Urinary bladder (tissue), 4 donors: ENCODE data around the gene NRXN2. TPM values are rescaled to one million over a fixed set of nuclear protein-coding genes. Genes with fewer than 3 reads are reported as not detected.
"Not testable (repeated sequence)": the region's sequence is repeated elsewhere in the genome, so short reads cannot be mapped to it uniquely, and the experiment has no call there.

Source experiments
- DNase-seq: peaks from one replicate; pipeline ENCODE4 v3.0.0-alpha.2; 2015; ENCODE audit errors: extremely low spot score
- H3K27ac ChIP-seq: one replicate; pipeline ENCODE4 v1.5.1; 2013; ENCODE audit warnings: low read depth, mild to moderate bottlenecking, moderate library complexity
- H3K36me3 ChIP-seq: one replicate; pipeline ENCODE4 v1.6.1; 2013; ENCODE audit warnings: mild to moderate bottlenecking, moderate library complexity; ENCODE audit not compliant: insufficient read depth
- H3K4me1 ChIP-seq: one replicate; pipeline ENCODE4 v1.6.1; 2013; ENCODE audit warnings: mild to moderate bottlenecking, moderate library complexity; ENCODE audit not compliant: insufficient read depth
- H3K4me3 ChIP-seq: one replicate; pipeline ENCODE4 v1.5.1; 2013; ENCODE audit warnings: low read depth, low read length
- WGBS: extraction: QIAGEN DNeasy Blood & Tissue Kit; methylation state at CpG from one replicate; pipeline ENCODE4 v1.1.7; 2013; 5-methylcytosine and 5-hydroxymethylcytosine counted together
- polyA plus RNA-seq: library from polyadenylated mRNA; stranded (reverse); fragments of 200-250 nt; gene quantifications from one replicate; pipeline ENCODE4 v1.2.3, GENCODE V29; 2013
- total RNA-seq: library from RNA; depleted of rRNA; stranded (reverse); fragments of >200 nt; gene quantifications from one replicate; pipeline ENCODE4 v1.2.3, GENCODE V29; 2014
- donor health status: healthy with polysubstance abuse.
- donor health status: healthy.

NRXN2 gene
- total and polyA plus RNA-seq, 2 donors: 11.5 to 30.5 TPM

DNA sequence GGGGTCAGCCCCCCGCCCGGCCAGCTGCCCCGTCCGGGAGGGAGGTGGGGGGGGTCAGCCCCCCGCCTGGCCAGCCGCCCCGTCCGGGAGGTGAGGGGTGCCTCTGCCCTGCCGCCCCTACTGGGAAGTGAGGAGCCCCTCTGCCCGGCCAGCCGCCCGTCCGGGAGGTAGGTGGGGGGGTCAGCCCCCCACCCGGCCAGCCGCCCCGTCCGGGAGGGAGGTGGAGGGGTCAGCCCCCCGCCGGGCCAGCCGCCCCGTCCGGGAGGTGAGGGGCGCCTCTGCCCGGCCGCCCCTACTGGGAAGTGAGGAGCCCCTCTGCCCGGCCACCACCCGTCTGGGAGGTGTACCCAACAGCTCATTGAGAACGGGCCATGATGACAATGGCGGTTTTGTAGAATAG lies 21.0 kb downstream of the NRXN2 start:
- not testable (repeated sequence) for H3K27ac ChIP-seq, H3K36me3 ChIP-seq, H3K4me3 ChIP-seq, DNase-seq, H3K4me1 ChIP-seq
- 86% methylated on average over 25 of the region's 29 CpGs for WGBS

DNA sequence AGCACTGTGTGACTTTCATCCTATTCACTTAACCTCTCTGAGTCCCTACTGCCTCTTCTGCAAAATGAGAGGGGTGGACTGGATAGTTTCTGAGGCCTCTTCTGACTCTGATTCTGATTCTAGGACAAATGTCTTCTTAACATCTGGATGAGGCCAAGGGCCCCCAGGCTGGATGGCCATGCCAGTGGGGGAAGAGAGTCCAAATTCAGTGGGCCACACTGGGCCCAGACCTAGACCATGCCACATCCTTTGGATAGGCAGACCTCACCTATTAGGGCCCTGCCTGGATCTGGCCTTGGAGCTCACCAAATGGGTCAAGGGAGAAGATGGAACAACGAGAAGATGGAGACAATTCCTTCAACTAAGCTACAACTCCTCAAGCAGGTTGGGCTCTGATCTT lies 24.6 kb downstream of the NRXN2 start:
- Histone ChIP-seq H3K4me3 (no peak overlapping the region), H3K27ac (no peak overlapping the region), H3K4me1 (no peaks in the 10 kb centered on the region), H3K36me3 (no peaks in the 10 kb centered on the region)
- WGBS: 86% methylated on average over 1 of the region's 1 CpG
- DNase-seq: no peak

DNA sequence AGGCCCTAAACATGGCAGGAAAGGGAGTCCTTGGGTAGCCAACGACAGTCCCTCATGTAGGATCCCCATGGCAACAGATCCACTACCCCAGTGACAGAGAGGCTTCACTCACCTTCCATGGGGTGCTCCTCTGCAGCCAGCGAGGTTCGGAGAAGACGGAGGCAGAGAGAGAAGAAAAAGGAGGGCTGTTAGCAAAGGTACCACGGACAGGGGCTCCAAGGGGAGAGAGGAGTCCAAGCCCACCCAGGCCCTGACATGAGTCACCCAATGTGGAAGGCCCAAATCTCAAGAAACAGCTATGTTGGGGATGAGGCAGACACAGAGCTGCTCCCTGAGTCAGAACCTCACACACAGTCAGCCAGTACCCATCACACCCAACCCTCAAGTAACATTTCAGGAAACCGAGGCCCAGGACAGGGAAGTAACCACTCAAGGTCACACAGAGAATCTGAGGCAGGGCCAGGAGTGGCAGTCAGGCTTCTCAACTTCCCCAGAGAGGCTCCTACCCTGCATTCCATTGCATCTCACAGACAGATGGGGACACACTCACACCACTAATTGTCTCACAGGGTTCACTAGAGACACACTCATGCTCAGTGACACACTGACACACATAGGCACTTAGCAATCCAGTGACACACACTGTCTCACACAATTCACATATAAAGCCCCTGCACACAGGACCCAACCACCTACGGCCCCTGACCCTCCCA lies 25.2 kb downstream of the NRXN2 start:
- H3K36me3 ChIP-seq: no peaks in the 10 kb centered on the region
- no peaks in the 10 kb centered on the region for H3K4me1 ChIP-seq
- no peak overlapping the region for H3K27ac ChIP-seq
- DNase-seq: no peak
- WGBS: 81% methylated on average over 7 of the region's 7 CpGs
- no peak overlapping the region for H3K4me3 ChIP-seq

DNA sequence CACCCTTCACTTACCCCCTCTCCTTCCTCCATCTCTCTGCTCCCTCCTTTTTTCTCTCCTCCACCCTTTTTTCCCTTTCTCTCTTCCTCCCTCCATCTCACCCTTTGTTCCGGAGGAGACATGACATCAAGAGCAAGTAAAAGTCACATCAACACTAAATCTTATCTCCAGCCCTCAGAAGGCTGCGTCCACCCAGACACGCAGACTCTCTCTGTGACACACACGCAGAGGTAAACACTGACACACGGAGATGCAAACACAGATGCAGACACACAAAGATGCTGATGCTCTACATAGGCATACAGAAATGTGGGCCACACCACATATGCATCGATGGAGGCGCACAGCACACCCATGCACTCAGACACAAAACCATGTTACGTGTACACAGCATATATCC lies 27.0 kb downstream of the NRXN2 start:
- 73% methylated on average over 8 of the region's 8 CpGs for WGBS

DNA sequence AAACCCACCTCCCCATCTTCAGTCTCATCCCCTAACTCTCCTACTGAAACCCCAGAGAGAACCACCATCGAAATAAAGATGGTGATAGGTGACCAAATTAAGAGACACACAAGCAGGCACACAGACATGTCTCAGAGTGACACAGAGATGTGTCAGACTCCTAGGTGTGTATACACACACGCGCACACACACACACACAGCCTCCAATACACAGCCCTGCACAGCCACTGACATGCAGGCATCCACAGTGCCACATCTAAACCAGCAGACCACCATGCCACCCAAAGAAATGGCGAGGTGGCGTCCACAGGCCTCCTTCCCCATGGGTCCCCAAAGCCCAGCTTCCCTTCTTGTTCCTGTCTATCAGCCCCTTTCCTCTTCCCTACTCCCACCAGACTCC lies 27.4 kb downstream of the NRXN2 start:
- H3K27ac ChIP-seq: no peak overlapping the region
- H3K36me3 ChIP-seq: no peaks in the 10 kb centered on the region
- 93% methylated on average over 5 of the region's 5 CpGs for WGBS
- DNase-seq: no peak
- H3K4me1 ChIP-seq: no peaks in the 10 kb centered on the region
- no peak overlapping the region for H3K4me3 ChIP-seq

More for the DNA sequence above, 27.0 kb downstream of the NRXN2 start:
- no peak for DNase-seq
- no peaks in the 10 kb centered on the region for H3K4me1 ChIP-seq
- H3K4me3 ChIP-seq: no peak overlapping the region
- no peak overlapping the region for H3K27ac ChIP-seq
- H3K36me3 ChIP-seq: no peaks in the 10 kb centered on the region

DNA sequence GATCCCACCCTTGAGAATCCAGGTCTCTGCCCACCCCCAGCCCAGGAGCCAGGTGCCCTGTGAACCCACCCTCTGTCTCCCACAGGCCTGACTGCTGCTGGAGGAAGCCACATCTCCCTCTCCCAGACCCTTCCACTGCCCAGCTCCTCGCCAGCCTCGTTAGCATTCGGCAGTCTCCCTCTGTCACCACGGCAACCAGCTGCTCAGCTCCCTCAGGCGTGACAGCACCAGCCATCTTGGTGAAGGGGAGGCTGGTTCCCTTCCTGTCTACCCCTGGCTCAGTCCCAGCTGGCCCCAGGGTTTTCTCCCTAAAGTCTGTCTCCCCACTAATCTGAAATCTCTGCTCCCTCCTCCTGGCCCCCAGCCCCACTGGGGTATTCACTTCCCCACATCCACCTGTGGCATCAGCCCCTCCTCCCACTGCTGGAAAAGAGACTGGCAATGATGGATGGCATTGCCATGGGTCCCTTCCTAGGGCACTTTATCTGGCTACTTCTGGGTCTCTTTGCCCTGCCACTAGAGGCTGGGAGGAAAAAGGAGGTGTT lies 28.1 kb downstream of the NRXN2 start:
- no peak overlapping the region for H3K4me3 ChIP-seq
- no peaks in the 10 kb centered on the region for H3K4me1 ChIP-seq
- H3K27ac ChIP-seq: no peak overlapping the region
- WGBS: 48% methylated on average over 5 of the region's 5 CpGs
- no peak for DNase-seq
- H3K36me3 ChIP-seq: no peaks in the 10 kb centered on the region

DNA sequence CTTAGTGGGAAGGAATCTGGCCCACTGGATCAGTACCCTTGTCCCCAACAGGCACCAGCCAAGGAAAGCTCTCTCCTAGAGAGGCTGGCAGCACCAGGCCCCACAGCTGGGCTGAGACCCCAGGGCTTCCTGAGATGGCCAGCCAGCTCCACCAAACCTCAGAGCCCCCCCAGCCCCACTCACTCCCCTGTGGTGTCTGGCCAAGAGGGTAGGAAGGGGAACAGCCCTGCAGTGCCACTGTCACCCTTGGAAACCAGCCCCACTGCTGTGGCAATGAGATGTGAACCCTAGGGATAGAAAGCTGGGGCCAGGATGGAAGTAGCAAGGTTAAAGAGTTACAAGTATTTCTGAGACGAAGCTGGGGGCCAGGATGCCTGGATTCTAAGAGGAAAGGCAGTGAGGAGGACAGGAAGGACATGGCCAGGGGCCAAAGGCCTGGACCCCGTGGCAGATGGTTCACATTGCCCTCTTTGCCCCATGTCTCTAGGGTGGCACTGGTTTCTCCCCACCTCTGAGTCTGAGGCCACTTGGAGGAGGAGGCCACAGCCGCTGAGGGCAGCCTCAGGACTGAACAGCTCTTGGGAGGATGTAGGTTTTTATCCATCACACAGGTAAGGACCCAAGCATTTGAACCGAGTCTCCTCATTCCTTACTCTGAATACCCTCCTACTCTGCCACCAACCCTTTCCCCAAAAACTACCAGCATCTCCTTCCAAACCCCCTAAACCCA lies 28.8 kb downstream of the NRXN2 start:
- H3K4me3 ChIP-seq: no peak overlapping the region
- no peak overlapping the region for H3K27ac ChIP-seq
- 68% methylated on average over 4 of the region's 4 CpGs for WGBS
- no peaks in the 10 kb centered on the region for H3K36me3 ChIP-seq
- DNase-seq: no peak
- no peaks in the 10 kb centered on the region for H3K4me1 ChIP-seq

DNA sequence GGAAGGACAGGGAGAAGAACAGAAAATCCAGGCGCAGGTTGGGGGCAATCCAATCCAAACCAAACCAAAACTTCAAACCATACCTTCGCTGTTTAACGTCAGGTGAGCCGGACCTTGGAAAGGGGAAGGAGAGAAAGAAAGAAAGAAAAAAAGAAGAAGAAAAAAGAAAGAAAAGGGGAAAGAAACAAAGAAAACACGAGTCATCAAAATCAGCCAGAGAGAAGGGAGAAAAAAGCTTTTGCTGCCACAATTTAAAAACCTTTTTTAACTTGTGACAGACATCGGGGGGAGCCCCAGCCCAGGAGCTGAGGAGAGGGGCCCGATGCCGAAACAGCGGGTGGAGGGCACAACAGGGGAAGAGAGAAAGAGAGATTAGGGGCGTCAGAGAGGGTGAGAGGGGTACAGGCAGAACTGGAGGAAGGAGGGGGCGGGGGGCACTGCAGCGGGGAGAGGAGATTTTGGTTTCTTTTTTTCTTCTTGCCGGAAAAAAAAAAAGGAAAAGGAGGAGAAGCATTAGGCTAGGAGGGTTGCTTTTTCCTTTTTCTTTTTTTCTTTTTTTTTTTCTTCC lies 30.1 kb downstream of the NRXN2 start:
- no peak for DNase-seq
- Histone ChIP-seq H3K27ac (no peak overlapping the region), H3K4me1 (no peaks in the 10 kb centered on the region), H3K4me3 (no peak overlapping the region), H3K36me3 (no peaks in the 10 kb centered on the region)
- WGBS: 27% methylated on average over 13 of the region's 13 CpGs

DNA sequence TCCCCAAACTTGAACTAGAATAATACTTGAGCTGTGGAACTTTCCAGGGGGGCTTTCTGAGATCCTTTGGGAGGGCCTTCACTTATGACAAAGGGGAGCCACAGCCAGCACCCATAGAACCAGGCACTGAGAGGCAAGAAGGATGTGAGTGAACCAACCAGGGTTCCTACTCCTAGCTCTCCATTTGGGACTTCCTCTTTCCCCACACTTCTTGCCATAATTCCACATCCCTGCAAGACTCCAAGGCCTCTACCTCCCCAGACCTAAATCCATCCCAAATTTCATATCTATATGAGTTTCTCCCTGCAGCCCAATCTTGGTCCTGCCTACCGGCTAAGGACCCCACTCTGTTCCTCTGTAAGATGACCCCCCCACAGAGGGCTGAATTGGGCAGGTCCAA lies 31.5 kb downstream of the NRXN2 start:
- Histone ChIP-seq H3K27ac (no peak overlapping the region), H3K36me3 (no peaks in the 10 kb centered on the region), H3K4me1 (no peaks in the 10 kb centered on the region), H3K4me3 (no peak overlapping the region)
- DNase-seq: no peak
- 90% methylated on average over 1 of the region's 1 CpG for WGBS

DNA sequence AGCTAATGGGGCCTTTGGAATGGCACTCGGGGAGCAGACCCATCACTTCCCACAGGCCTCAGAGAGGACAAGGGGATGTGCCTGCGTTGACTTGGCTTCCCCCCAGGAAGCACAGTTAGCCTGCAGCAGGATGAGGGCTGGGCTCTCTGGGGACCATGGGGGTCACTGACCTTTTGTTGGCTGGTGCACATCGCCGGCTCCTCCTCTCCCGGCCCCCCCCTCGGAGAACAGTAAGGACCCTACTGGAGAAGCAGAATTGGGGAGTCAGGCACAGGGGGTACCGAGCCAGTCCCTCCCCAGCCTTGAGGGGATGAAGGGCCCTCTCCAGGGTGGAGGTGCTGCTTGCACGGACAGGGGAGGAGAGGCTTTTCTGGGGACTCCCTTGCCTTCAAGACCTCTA lies 32.8 kb downstream of the NRXN2 start:
- DNase-seq: no peak
- H3K4me1 ChIP-seq: no peaks in the 10 kb centered on the region
- no peak overlapping the region for H3K4me3 ChIP-seq
- H3K36me3 ChIP-seq: no peaks in the 10 kb centered on the region
- WGBS: 71% methylated on average over 8 of the region's 8 CpGs
- H3K27ac ChIP-seq: no peak overlapping the region

DNA sequence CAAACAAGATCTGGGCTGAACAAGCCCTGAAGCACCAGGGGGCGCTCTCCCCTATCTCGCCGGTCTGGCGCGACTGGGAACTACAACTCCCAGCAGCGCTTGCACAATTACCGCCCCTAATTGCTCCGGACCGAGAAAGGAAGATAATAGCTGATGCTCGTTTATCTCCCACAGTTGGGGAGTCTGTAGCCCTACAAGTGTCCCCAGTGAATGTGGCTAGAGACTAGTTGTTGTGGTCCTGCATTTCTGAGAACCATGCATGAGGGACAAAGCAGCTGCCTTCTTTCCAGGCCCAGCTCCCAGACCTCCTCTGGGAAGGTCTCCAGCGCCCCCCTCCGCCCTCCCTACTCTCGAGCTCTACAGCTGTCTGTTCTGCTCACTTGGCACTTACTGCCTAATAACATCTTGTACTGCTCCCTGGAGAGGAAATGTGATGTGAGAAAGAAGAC lies 34.4 kb downstream of the NRXN2 start:
- Histone ChIP-seq H3K36me3 (no peaks in the 10 kb centered on the region), H3K4me1 (no peaks in the 10 kb centered on the region), H3K27ac (no peak overlapping the region), H3K4me3 (peak overlapping the region; percentile 20)
- WGBS: under 1% methylated on average over 13 of the region's 13 CpGs
- peak; percentile 79 for DNase-seq

DNA sequence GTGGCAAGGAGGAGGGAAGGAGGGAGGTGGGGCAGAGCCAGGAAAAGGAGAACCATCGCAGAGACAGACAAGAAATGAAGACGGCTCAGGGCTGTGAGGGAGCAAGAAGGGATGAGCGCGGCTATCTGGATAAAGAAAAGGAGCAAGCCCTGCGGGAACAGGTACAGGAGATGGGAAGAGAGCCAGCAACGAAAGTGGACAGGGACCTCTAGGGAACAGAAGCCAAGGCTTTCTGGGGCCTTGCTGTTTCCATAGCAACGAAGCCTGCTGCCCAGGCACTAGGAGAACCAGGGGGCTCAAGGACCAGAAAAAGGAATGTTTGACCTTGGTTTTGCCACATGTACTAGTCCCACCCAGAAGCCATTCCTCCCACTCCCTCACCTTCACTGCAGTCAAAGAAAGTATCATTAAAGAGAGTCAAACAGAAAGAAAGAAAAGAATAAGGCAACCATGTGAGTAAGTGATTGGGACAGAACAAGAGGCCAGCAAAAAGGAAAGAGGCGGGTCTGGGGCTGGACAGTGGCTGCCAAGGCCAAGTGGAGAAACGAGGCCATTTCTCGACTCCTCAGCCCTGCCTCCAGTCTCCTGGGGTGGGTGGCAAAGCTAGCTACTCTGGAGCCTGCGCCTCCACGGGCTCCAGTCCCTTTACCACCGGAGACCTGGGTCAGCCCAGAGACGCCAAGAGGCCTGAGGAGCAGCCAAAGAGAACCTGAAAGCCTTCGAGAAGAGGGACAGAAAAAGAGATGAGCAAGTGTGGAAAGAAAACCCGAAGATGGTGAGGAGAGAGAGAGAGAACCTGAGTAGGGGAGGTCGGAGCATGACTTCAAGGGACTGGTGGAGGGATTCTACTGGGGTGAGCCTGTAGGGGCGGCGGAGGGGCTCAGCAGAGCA lies 35.1 kb downstream of the NRXN2 start:
- no peaks in the 10 kb centered on the region for H3K36me3 ChIP-seq

DNA sequence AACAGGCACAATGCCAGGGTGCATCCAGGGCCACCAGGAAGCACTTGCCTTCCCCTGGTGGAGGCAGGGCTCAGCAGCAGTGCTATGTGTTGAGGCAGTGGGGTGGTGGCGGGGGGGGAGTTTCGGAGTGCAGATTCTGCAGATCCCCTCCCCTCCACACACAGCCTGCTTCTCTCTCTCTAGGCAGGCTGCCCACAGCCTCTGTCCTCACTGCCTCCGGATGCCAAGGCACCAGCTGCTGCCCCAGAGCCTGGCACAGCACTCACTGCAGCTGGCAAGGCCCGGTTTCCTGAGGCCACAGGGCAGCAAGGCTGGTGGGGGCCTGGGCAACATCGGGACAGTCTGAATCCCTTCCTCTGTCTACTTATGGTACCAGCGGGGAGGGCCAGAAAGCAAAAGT lies 35.8 kb downstream of the NRXN2 start:
- Histone ChIP-seq H3K4me3 (no peak overlapping the region), H3K36me3 (no peaks in the 10 kb centered on the region), H3K27ac (no peak overlapping the region), H3K4me1 (no peaks in the 10 kb centered on the region)
- WGBS: 82% methylated on average over 6 of the region's 6 CpGs
- no peak for DNase-seq

More for the DNA sequence above, 35.1 kb downstream of the NRXN2 start:
- Histone ChIP-seq H3K27ac (no peak overlapping the region), H3K4me1 (no peaks in the 10 kb centered on the region), H3K4me3 (no peak overlapping the region)
- no peak for DNase-seq
- WGBS: 57% methylated on average over 19 of the region's 19 CpGs
